GM12878 (cell line): ENCODE results near the gene CCDC137. TPM values are rescaled to one million over a fixed set of nuclear protein-coding genes. Genes with fewer than 3 reads are reported as not detected.

ENCODE experiments used
- ATAC-seq: fragments of 200-7000 bp; cut with Tn5 transposase; 3 replicates; pipeline ENCODE4 v1.9.1; 2020; ENCODE audit warnings: mild to moderate bottlenecking, moderate library complexity
- BruUV-seq: library from RNA; stranded (reverse); fragments of 400-500 nt; replicated peaks from 2 replicates; lab custom pipeline; 2021; lab: Mats Ljungman, UMichigan
- CTCF ChIA-PET: fragments of 300-600 bp; sonication (Branson Sonifier 250); formaldehyde crosslinking; extraction: SDS; loops from one replicate; lab custom pipeline; 2021; ENCODE audit warnings: inconsistent platforms; lab: Yijun Ruan, JAX
- POLR2A ChIA-PET: fragments of 350-600 bp; formaldehyde crosslinking; extraction: SDS; loops from one replicate; lab custom pipeline; 2021; ENCODE audit warnings: inconsistent platforms; lab: Charles Lee
- RAD21 ChIA-PET: fragments of 300-600 bp; sonication (Branson Sonifier 250); formaldehyde crosslinking; loops from one replicate; lab custom pipeline; 2023; ENCODE audit warnings: antibody characterized with exemption; ENCODE audit not compliant: unreplicated experiment; lab: Charles Lee
- SMC1A ChIA-PET: fragments of 300-600 bp; sonication (Branson Sonifier 250); formaldehyde crosslinking; loops from one replicate; lab custom pipeline; 2023; ENCODE audit not compliant: unreplicated experiment, uncharacterized antibody; lab: Charles Lee
- DNase-seq: peaks from one replicate; pipeline ENCODE4 v3.0.0-alpha.2; 2011; ENCODE audit warnings: low read depth, low spot score
- FAIRE-seq: peaks from 3 replicates; lab custom pipeline; 2011; peaks lifted over from hg19 to GRCh38; lab: Jason Lieb, UNC
- H2AFZ ChIP-seq: 2 replicates; pipeline ENCODE4 v1.6.0; 2011; ENCODE audit warnings: low read depth, low read length, control low read depth; ENCODE audit not compliant: control insufficient read depth
- H3K27ac ChIP-seq: 2 replicates; pipeline ENCODE4 v1.5.1; 2011; ENCODE audit warnings: control low read depth; ENCODE audit not compliant: control insufficient read depth, insufficient read depth
- H3K27me3 ChIP-seq, 2 experiments: replicated peaks in 1 of 2; 2 replicates each; pipeline versions ENCODE4 v1.6.0 to v1.6.1; 2011; ENCODE audit warnings: low read length in 1 of 2; ENCODE audit not compliant: control insufficient read depth in 2 of 2, insufficient read depth in 2 of 2
- H3K36me3 ChIP-seq, 2 experiments: 2 replicates each; pipeline ENCODE4 v1.5.1; 2011; ENCODE audit warnings: low read length in 1 of 2; ENCODE audit not compliant: control insufficient read depth in 2 of 2, insufficient read depth in 2 of 2
- H3K4me1 ChIP-seq: 2 replicates; pipeline ENCODE4 v1.6.1; 2011; ENCODE audit warnings: mild to moderate bottlenecking, low read length, moderate library complexity, mixed read lengths; ENCODE audit not compliant: control insufficient read depth, insufficient read depth
- H3K4me2 ChIP-seq: 2 replicates; pipeline ENCODE4 v1.6.0; 2011; ENCODE audit warnings: control low read depth; ENCODE audit not compliant: control insufficient read depth, insufficient read depth
- H3K4me3 ChIP-seq: fragments of 200-600 bp; sonication (generic); 2 replicates; pipeline ENCODE4 v1.5.1; 2016
- H3K79me2 ChIP-seq: 2 replicates; pipeline ENCODE4 v1.6.0; 2011; ENCODE audit warnings: low read length; ENCODE audit not compliant: control insufficient read depth, insufficient read depth
- H3K9ac ChIP-seq: 2 replicates; pipeline ENCODE4 v1.8.0; 2011; ENCODE audit warnings: low read length, control low read depth, mixed read lengths; ENCODE audit not compliant: control insufficient read depth, insufficient read depth
- H3K9me3 ChIP-seq: replicated peaks from 3 replicates; pipeline ENCODE4 v1.5.1; 2011; ENCODE audit warnings: mild to moderate bottlenecking, low read length; ENCODE audit not compliant: control insufficient read depth, insufficient read depth
- H4K20me1 ChIP-seq: 2 replicates; pipeline ENCODE4 v1.6.0; 2011; ENCODE audit not compliant: control insufficient read depth, insufficient read depth
- ATF3 ChIP-seq: IDR thresholded peaks from 2 replicates; pipeline ENCODE4 v1.6.1; 2011; ENCODE audit warnings: low read depth, mild to moderate bottlenecking, low read length, moderate library complexity, borderline replicate concordance; ENCODE audit errors: extremely low read depth
- KDM1A ChIP-seq: fragments of 200-600 bp; sonication (generic); IDR thresholded peaks from 2 replicates; pipeline ENCODE4 v1.6.1; 2016; ENCODE audit warnings: borderline replicate concordance
- NR2F1 ChIP-seq: fragments of 450-650 bp; conservative IDR thresholded peaks from 2 replicates; pipeline ENCODE4 v1.6.1; 2017; ENCODE audit warnings: mild to moderate bottlenecking
- ZNF592 ChIP-seq: fragments of 450-650 bp; IDR thresholded peaks from 2 replicates; pipeline ENCODE4 v1.6.1; 2017; ENCODE audit warnings: mild to moderate bottlenecking, moderate library complexity
- ZZZ3 ChIP-seq: IDR thresholded peaks from 2 replicates; pipeline ENCODE4 v1.6.1; 2011; ENCODE audit warnings: low read depth; ENCODE audit not compliant: control insufficient read depth, insufficient read length
- WGBS: methylation state at CpG from one replicate; pipeline ENCODE4 v1.1.6; 2016; ENCODE audit warnings: low lambda C conversion rate; ENCODE audit not compliant: insufficient replicate concordance, insufficient coverage; ENCODE audit errors: missing lambda C conversion rate; 5-methylcytosine and 5-hydroxymethylcytosine counted together
- in situ Hi-C: fragments of 300-500 bp; cut with MboI; formaldehyde crosslinking; loops from 9 replicates; pipeline ENCODE4 v1.14.3; 2018; ENCODE audit warnings: mixed read lengths
- intact Hi-C: fragments of 100-400 bp; cut with micrococcal nuclease; formaldehyde crosslinking; loops from one replicate; pipeline ENCODE4 v1.14.2; 2022; ENCODE audit not compliant: unreplicated experiment
- polyA plus RNA-seq, 11 experiments: library from polyadenylated mRNA; depleted of rRNA in 4 of 11; unstranded in 6 of 11; stranded (reverse) in 5 of 11; fragments of >200 nt; fragmentation: Nextera tagmentation in 4 of 11; fragmentation: Illumina TruSeq in 1 of 11; extraction: Ambion mirVana in 4 of 11; extraction: Trizol in 1 of 11; gene quantifications; 1 replicate in 1 of 11; 2 replicates in 10 of 11; pipeline versions ENCODE4 v1.2.1 to v1.2.3, GENCODE V29; 2011 to 2016; ENCODE audit warnings: inconsistent platforms in 2 of 11, missing spikeins in 2 of 11, low read depth in 1 of 11
- total RNA-seq, 4 experiments: library from RNA; depleted of rRNA in 3 of 4; stranded (reverse); fragments of >200 nt in 3 of 4; fragmentation: Illumina TruSeq in 1 of 4; extraction: Trizol in 1 of 4; gene quantifications; 2 replicates each; pipeline versions ENCODE4 v1.2.1 to v1.2.3, GENCODE V29; 2013 to 2021

The CCDC137 gene
- total and polyA plus RNA-seq, 10 of the 15 experiments (the other 5 are each of a cell fraction or from before 2014, with no cell fraction given) = 2.2 to 45.4 (median 22.1) TPM

- intact Hi-C loops (no loop called here), in situ Hi-C loops (no loop called here)
- Histone ChIP-seq H3K9ac (no peak overlapping the region), H3K4me3 (no peak overlapping the region), H3K4me2 (no peak overlapping the region), H3K27me3 (no peaks in the 10 kb centered on the region), H3K4me1 (peaks cover under 1% of the 10 kb centered on the region; the same call in 1 of the 2 replicates), H3K9me3 (no peaks in the 10 kb centered on the region), H2AFZ (no peak overlapping the region), H3K27ac (no peak overlapping the region), H3K36me3 (peaks cover 11 to 54% of the 10 kb centered on the region in 2 experiments; a peak in 3 of 4 replicates)
- ChIA-PET CTCF (no interaction called here), SMC1A (no interaction called here)
- WGBS = 95% methylated on average over 17 of the region's 17 CpGs
- no peak for ATAC-seq
- no peak for TF ChIP-seq ZZZ3
- no peak for TF ChIP-seq KDM1A
- TF ChIP-seq, all 136 proteins: peak for 0
- FAIRE-seq (no peak), DNase-seq (no peak)
- BruUV-seq = no TSS peak
- no peaks in the 10 kb centered on the region; the same call in 1 of the 2 replicates for H4K20me1 ChIP-seq
- peaks cover 7% of the 10 kb centered on the region for H3K79me2 ChIP-seq
- RAD21 ChIA-PET = no interaction called here
- POLR2A ChIA-PET = interaction anchor here (1.1 kb wide), 1 partner anchor 27 kb away, joined by 3 read pairs; no protein-coding TSS in a partner anchor
Observed at GRCh38 chr17:81690549-81690948, 24.0 kb downstream of the CCDC137 start.

- TF ChIP-seq NR2F1 = no peak
- no peak for TF ChIP-seq ZNF592
- TF ChIP-seq ATF3 = no peak
- Histone ChIP-seq H3K27ac (no peak overlapping the region), H3K9ac (no peak overlapping the region), H3K4me2 (no peak overlapping the region), H3K79me2 (peaks cover 1% of the 10 kb centered on the region), H4K20me1 (no peaks in the 10 kb centered on the region; the same call in 1 of the 2 replicates), H3K27me3 (no peaks in the 10 kb centered on the region), H3K36me3 (peaks cover 11 to 59% of the 10 kb centered on the region in 2 experiments; a peak in 3 of 4 replicates), H3K4me3 (no peak overlapping the region), H3K4me1 (no peaks in the 10 kb centered on the region), H2AFZ (no peak overlapping the region), H3K9me3 (no peaks in the 10 kb centered on the region)
- BruUV-seq = no TSS peak
- FAIRE-seq (no peak), DNase-seq (no peak), ATAC-seq (no peak)
- 92% methylated on average over 18 of the region's 18 CpGs for WGBS
- POLR2A ChIA-PET = no interaction called here
- intact Hi-C loops = no loop called here
- in situ Hi-C loops = no loop called here
- RAD21 ChIA-PET = no interaction called here
- SMC1A ChIA-PET = no interaction called here
- CTCF ChIA-PET = no interaction called here
Observed at GRCh38 chr17:81691196-81691595, 24.7 kb downstream of the CCDC137 start.
